ENCODE results near the gene EPB41L2.

DNA sequence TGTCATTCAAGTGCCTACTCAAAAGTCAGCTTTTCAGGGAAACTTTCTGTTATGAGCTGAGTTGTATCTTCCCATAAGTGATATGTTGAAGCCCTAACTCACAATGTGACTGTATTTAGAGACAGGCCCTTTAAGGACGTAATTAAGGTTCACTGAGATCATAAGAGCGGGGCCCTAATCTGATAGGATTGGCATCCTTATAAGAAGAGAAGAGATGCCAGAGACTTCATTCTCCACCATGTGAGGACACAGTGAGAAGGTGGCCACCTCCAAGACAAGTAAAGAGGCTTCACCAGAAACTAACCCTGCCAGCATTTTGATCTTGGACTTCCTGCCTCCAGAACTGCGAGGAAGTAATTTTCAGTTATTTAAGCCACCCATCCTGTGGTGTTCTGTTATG, 248.5 kb downstream of the EPB41L2 start:
- no peak for TF ChIP-seq EZH2 (IDR thresholded peaks at IDR 0.05; ENCODE audit: insufficient read depth, poor library complexity, severe bottlenecking)
- no peak for TF ChIP-seq EZH2phosphoT487 (IDR thresholded peaks at IDR 0.05; ENCODE audit: insufficient read depth, low read depth)
